ENCODE measurements around the gene POLE.
A peak's percentile ranks its signal among the peaks of the same experiment; 100 is the strongest.

POLE gene

GRCh38 chr12:132625731-132626430, 61.3 kb downstream of the POLE start:
- TF ChIP-seq POLR2AphosphoS5 (IDR thresholded peaks at IDR 0.05; ENCODE audit: low read depth, low read length) (no peak), PAX5 (IDR thresholded peaks at IDR 0.05; ENCODE audit: insufficient read depth, low read length, severe bottlenecking) (no peak), SPI1 (IDR thresholded peaks at IDR 0.05; ENCODE audit: low read depth, low read length) (no peak), POLR2A (IDR thresholded peaks at IDR 0.05; ENCODE audit: low read depth, low read length) (no peak), POU2F2 (IDR thresholded peaks at IDR 0.05; ENCODE audit: low read depth, low read length) (no peak), TAF1 (IDR thresholded peaks at IDR 0.05; ENCODE audit: low read depth, low read length) (no peak)
- no peak for FAIRE-seq
- DNase-seq (ENCODE audit: insufficient read length, low spot score), result no peak

DNA sequence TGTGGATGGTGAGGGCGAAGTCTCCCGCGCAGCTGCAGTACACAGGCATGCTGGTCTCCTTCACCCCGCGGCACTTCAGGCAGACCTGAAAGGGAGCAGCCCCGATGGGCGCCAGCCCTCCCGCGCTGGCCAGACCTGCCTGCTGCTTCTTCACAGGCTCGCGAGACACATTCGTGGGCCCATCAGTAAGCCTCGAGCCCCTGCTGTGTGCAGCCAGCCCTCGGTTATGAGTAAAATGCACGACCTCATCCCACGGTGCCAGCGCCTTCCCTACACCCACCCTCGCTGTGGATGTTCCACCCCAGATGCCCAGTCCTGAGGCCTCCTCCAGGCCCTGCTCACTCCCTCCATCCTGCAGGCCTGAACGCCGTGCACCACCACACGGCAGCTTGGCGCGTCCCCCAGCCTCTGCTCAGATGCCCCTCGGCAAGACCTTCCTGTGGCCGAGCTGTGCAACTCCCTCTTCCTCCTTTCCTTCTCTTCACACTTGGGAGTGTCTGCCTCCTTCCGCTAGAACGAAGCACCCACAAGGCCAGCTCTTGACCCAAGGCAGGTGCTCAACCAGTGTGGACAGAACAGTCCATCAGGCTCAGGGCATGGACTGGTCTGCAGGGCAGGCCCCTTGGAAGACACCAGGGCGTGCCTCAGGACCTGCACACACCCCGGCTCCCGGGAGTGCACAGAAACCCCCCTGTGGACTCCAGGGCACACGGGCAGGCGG, 62.1 kb downstream of the POLE start:
- DNase-seq (ENCODE audit: insufficient read length, low spot score), result no peak
- TF ChIP-seq POU2F2 (IDR thresholded peaks at IDR 0.05; ENCODE audit: low read depth, low read length) (no peak), POLR2A (IDR thresholded peaks at IDR 0.05; ENCODE audit: low read depth, low read length) (no peak), PAX5 (IDR thresholded peaks at IDR 0.05; ENCODE audit: insufficient read depth, low read length, severe bottlenecking) (no peak), POLR2AphosphoS5 (IDR thresholded peaks at IDR 0.05; ENCODE audit: low read depth, low read length) (no peak), SPI1 (IDR thresholded peaks at IDR 0.05; ENCODE audit: low read depth, low read length) (no peak), TAF1 (IDR thresholded peaks at IDR 0.05; ENCODE audit: low read depth, low read length) (no peak)
- no peak for FAIRE-seq

- no peak for FAIRE-seq
- no peak for DNase-seq (ENCODE audit: insufficient read length, low spot score)
- no peak for TF ChIP-seq SPI1 (IDR thresholded peaks at IDR 0.05; ENCODE audit: low read depth, low read length)
- TF ChIP-seq POU2F2 (IDR thresholded peaks at IDR 0.05; ENCODE audit: low read depth, low read length), result no peak
- TF ChIP-seq POLR2A (IDR thresholded peaks at IDR 0.05; ENCODE audit: low read depth, low read length), result no peak
Observed at GRCh38 chr12:132624186-132624855, 62.8 kb downstream of the POLE start.

GRCh38 chr12:132623072-132623869, 63.9 kb downstream of the POLE start:
- TF ChIP-seq POU2F2 (IDR thresholded peaks at IDR 0.05; ENCODE audit: low read depth, low read length), result no peak
- TF ChIP-seq SPI1 (IDR thresholded peaks at IDR 0.05; ENCODE audit: low read depth, low read length), result no peak
- TF ChIP-seq POLR2A (IDR thresholded peaks at IDR 0.05; ENCODE audit: low read depth, low read length), result no peak
- no peak for TF ChIP-seq POLR2AphosphoS5 (IDR thresholded peaks at IDR 0.05; ENCODE audit: low read depth, low read length)
- no peak for TF ChIP-seq PAX5 (IDR thresholded peaks at IDR 0.05; ENCODE audit: insufficient read depth, low read length, severe bottlenecking)
- no peak for TF ChIP-seq TAF1 (IDR thresholded peaks at IDR 0.05; ENCODE audit: low read depth, low read length)
- DNase-seq (ENCODE audit: insufficient read length, low spot score), result no peak
- FAIRE-seq, result no peak

GRCh38 chr12:132622437-132623071, 64.6 kb downstream of the POLE start:
- DNase-seq (ENCODE audit: insufficient read length, low spot score) (no peak), FAIRE-seq (no peak)
- TF ChIP-seq TAF1 (IDR thresholded peaks at IDR 0.05; ENCODE audit: low read depth, low read length) (no peak), POU2F2 (IDR thresholded peaks at IDR 0.05; ENCODE audit: low read depth, low read length) (no peak), POLR2AphosphoS5 (IDR thresholded peaks at IDR 0.05; ENCODE audit: low read depth, low read length) (no peak), POLR2A (IDR thresholded peaks at IDR 0.05; ENCODE audit: low read depth, low read length) (no peak), SPI1 (IDR thresholded peaks at IDR 0.05; ENCODE audit: low read depth, low read length) (no peak), PAX5 (IDR thresholded peaks at IDR 0.05; ENCODE audit: insufficient read depth, low read length, severe bottlenecking) (no peak)

- no peak for TF ChIP-seq POLR2A (IDR thresholded peaks at IDR 0.05; ENCODE audit: low read depth, low read length)
- TF ChIP-seq POLR2AphosphoS5 (IDR thresholded peaks at IDR 0.05; ENCODE audit: low read depth, low read length), result no peak
- TF ChIP-seq SPI1 (IDR thresholded peaks at IDR 0.05; ENCODE audit: low read depth, low read length), result no peak
- no peak for TF ChIP-seq TAF1 (IDR thresholded peaks at IDR 0.05; ENCODE audit: low read depth, low read length)
- TF ChIP-seq POU2F2 (IDR thresholded peaks at IDR 0.05; ENCODE audit: low read depth, low read length), result no peak
- TF ChIP-seq PAX5 (IDR thresholded peaks at IDR 0.05; ENCODE audit: insufficient read depth, low read length, severe bottlenecking), result no peak
- DNase-seq (ENCODE audit: insufficient read length, low spot score) (no peak), FAIRE-seq (no peak)
Observed at GRCh38 chr12:132621657-132622435, 65.3 kb downstream of the POLE start.

DNA sequence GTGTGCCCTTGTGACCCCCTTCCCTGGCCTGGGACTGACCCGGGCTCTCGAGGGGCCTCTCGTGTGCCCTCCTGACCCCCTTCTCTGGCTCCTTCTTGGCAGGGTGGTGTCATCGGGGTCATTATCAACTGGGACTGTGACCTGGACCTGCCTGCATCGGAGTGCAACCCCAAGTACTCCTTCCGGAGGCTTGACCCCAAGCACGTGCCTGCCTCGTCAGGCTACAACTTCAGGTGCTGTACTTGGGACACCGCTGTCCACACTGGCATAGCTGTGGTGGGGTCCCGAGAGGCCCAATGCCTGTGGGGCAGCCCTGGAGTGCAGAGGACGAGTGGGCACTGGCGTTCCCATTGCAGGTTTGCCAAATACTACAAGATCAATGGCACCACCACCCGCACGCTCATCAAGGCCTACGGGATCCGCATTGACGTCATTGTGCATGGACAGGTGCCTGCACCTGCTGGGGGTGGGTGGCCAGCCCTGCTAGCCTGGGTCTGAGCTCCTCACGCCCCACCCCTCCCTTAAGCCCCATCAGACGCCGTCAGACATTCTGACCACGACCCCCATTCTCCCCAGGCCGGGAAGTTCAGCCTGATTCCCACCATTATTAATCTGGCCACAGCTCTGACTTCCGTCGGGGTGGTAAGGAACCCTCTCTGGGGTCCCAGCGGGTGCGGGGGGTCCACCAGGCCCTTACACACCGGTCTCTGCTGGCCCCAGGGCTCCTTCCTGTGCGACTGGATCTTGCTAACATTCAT, 66.1 kb downstream of the POLE start:
- TF ChIP-seq POU2F2 (IDR thresholded peaks at IDR 0.05; ENCODE audit: low read depth, low read length) (0 out of 2 replicates have a peak, but pooled peaks have one; percentile 26), TAF1 (IDR thresholded peaks at IDR 0.05; ENCODE audit: low read depth, low read length) (no peak), POLR2AphosphoS5 (IDR thresholded peaks at IDR 0.05; ENCODE audit: low read depth, low read length) (no peak), PAX5 (IDR thresholded peaks at IDR 0.05; ENCODE audit: insufficient read depth, low read length, severe bottlenecking) (no peak), POLR2A (IDR thresholded peaks at IDR 0.05; ENCODE audit: low read depth, low read length) (no peak)
- DNase-seq (ENCODE audit: insufficient read length, low spot score) (no peak), FAIRE-seq (no peak)

Data from GM12891 (cell line).